GM12865 (cell line): ENCODE measurements around the gene THSD7B.
"Not testable (repeated sequence)": the region's sequence is repeated elsewhere in the genome, so short reads cannot be mapped to it uniquely, and the experiment has no call there.

ENCODE experiments used
- DNase-seq: peaks from one replicate; pipeline ENCODE4 v3.0.0; 2010; ENCODE audit warnings: low read depth
- H3K4me3 ChIP-seq: 2 replicates; pipeline ENCODE4 v1.5.1; 2011; ENCODE audit warnings: mild to moderate bottlenecking, low read depth, low read length, control low read depth
- TF ChIP-seq, protein P1 (sequence below): IDR thresholded peaks from 2 replicates; pipeline ENCODE4 v1.5.1; 2011; ENCODE audit warnings: low read length, control low read depth, low read depth, inconsistent platforms; ENCODE audit not compliant: insufficient read depth; ENCODE audit errors: missing control alignments

Gene THSD7B

DNA sequence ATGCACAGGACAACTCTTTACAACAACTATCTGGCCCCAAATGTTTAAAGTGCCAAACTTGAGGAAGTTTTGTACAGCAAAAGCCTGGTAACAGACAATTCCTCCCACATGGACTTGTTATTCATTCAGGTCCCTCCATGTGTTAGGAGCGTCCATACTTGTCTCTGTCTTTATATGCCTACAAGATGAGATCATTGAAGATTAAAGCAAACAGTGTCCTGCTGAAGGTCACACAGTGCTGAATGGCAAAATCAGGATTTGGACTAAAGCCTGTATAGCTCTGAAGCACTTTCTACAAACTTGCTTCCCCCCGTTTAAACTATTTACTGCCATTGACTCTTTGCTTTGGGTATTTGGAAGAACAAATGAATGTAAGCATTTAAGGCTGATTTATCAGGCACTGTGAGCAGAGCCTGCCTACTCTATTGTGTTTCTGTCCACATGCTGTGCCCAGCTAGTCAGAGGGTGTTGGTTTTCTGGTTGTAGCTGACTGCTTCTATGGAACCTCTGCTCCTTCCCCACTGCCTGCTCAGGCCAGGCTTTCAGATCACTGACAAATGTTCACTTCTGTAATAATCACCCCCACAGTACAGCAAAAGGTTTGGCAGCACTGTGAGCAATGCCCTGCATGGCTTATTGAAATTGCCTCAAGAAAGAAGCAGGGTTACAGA lies 274.3 kb downstream of the THSD7B start:
- no peak overlapping the region for H3K4me3 ChIP-seq
- no peak for DNase-seq
- TF ChIP-seq, protein P1, sequence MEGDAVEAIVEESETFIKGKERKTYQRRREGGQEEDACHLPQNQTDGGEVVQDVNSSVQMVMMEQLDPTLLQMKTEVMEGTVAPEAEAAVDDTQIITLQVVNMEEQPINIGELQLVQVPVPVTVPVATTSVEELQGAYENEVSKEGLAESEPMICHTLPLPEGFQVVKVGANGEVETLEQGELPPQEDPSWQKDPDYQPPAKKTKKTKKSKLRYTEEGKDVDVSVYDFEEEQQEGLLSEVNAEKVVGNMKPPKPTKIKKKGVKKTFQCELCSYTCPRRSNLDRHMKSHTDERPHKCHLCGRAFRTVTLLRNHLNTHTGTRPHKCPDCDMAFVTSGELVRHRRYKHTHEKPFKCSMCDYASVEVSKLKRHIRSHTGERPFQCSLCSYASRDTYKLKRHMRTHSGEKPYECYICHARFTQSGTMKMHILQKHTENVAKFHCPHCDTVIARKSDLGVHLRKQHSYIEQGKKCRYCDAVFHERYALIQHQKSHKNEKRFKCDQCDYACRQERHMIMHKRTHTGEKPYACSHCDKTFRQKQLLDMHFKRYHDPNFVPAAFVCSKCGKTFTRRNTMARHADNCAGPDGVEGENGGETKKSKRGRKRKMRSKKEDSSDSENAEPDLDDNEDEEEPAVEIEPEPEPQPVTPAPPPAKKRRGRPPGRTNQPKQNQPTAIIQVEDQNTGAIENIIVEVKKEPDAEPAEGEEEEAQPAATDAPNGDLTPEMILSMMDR = no peak

- no peak overlapping the region for H3K4me3 ChIP-seq
- TF ChIP-seq, protein P1 = no peak
Measured at GRCh38 chr2:137047369-137047768, 282.0 kb downstream of the THSD7B start.

GRCh38 chr2:137048455-137048854 lies 283.1 kb downstream of the THSD7B start:
- TF ChIP-seq, protein P1 = no peak
- H3K4me3 ChIP-seq = no peak overlapping the region
- DNase-seq = no peak

More at GRCh38 chr2:137047369-137047768, 282.0 kb downstream of the THSD7B start:
- DNase-seq = no peak

- TF ChIP-seq, protein P1 = no peak
- no peak overlapping the region for H3K4me3 ChIP-seq
- DNase-seq = no peak
Measured at GRCh38 chr2:137049518-137049917, 284.2 kb downstream of the THSD7B start.

- peak; percentile 3 for DNase-seq
- H3K4me3 ChIP-seq = no peak overlapping the region
- TF ChIP-seq, protein P1 = peak; percentile 13
Measured at GRCh38 chr2:137050949-137051348, 285.6 kb downstream of the THSD7B start.

DNA sequence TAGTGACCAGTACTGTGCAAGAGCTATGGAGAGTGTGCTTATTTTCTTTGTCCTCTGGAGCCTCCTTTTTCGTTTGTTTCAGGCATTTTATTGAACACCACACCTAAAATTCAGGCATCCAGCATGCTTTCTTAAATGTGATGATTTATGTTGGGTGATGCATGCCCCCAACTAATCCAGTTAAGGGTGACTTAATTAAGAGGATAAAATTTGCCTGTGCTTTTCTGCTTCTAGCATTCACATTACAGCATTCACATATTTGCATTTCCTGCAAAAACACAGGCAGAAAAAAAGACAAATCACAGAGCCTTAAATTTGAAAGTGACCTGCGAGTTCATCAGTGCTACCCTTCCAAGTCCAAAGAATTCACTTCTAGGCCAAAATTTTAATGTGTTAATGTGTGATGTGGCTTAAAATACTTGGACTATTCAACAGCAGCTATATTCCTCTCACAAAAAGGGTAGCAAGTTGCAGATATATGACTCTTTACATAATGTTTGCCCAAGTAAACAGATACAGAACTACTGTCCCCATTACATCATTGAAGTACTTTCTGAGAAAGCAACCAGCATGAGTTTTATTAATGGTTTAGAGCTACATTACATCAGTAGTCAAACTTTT lies 286.5 kb downstream of the THSD7B start:
- TF ChIP-seq, protein P1 = no peak
- H3K4me3 ChIP-seq = no peak overlapping the region
- DNase-seq = no peak

GRCh38 chr2:137056704-137057103 lies 291.4 kb downstream of the THSD7B start:
- no peak overlapping the region for H3K4me3 ChIP-seq
- TF ChIP-seq, protein P1 = no peak
- no peak for DNase-seq

DNA sequence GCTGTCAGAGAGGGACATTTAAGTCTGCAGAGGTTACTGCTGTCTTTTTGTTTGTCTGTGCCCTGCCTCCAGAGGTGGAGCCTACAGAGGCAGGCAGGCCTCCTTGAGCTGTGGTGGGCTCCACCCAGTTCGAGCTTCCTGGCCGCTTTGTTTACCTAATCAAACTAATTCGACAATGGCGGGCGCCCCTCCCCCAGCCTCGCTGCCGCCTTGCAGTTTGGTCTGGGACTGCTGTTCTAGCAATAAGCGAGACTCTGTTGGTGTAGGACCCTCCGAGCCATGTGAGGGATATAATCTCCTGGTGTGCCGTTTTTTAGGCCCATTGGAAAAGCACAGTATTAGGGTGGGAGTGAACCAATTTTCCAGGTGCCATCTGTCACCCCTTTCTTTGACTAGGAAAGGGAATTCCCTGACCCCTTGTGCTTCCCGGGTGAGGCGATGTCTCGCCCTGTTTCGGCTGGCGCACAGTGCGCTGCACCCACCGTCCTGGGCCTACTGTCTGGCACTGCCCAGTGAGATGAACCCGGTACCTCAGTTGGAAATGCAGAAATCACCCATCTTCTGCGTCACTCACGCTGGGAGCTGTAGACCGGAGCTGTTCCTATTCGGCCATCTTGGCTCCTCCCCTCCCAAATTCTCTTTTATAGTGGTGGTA lies 310.9 kb downstream of the THSD7B start:
- H3K4me3 ChIP-seq, DNase-seq: not testable (repeated sequence)
